ENCODE results near the gene SYNGAP1.

Gene SYNGAP1

DNA sequence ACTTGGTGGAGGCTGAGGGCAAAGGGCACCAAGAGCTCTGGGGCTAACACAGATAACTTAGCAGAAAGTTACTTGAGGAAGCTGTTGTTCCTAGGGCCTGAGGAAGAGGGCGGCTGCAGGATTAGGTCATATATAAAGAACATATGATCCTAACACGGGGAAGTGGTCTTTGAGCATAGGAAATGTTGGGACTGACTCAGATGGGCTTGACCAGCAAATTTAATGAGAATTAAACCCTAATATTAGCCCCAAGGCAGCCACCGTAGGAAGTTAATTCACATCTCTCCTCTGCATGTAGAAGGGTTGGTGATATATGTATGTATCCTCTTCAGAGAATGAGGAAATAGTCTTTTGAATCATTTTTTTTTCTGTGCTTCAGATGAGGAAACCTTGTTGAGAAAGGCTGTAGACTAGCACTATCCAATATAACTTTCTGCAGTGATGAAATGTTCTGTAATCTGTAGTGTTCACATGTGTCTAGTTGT lies 25.3 kb downstream of the SYNGAP1 start:
- H3K36me3 ChIP-seq (ENCODE audit: low read length): no peaks in the 10 kb centered on the region
- no peaks in the 10 kb centered on the region for H3K9me3 ChIP-seq (ENCODE audit: insufficient read depth, low read length)
- H3K79me2 ChIP-seq (ENCODE audit: insufficient read depth, low read length): no peaks in the 10 kb centered on the region
- no peaks in the 10 kb centered on the region for H3F3A ChIP-seq (ENCODE audit: insufficient read depth)
- no peaks in the 10 kb centered on the region for H4K20me1 ChIP-seq (ENCODE audit: low read depth, low read length)
- no peak overlapping the region for H2AFZ ChIP-seq (ENCODE audit: low read depth, low read length, severe bottlenecking)
- H3K27ac ChIP-seq (ENCODE audit: low read depth, low read length): no peak overlapping the region
- no peak overlapping the region for H3K9ac ChIP-seq (ENCODE audit: low read length)
- TF ChIP-seq, protein P1, sequence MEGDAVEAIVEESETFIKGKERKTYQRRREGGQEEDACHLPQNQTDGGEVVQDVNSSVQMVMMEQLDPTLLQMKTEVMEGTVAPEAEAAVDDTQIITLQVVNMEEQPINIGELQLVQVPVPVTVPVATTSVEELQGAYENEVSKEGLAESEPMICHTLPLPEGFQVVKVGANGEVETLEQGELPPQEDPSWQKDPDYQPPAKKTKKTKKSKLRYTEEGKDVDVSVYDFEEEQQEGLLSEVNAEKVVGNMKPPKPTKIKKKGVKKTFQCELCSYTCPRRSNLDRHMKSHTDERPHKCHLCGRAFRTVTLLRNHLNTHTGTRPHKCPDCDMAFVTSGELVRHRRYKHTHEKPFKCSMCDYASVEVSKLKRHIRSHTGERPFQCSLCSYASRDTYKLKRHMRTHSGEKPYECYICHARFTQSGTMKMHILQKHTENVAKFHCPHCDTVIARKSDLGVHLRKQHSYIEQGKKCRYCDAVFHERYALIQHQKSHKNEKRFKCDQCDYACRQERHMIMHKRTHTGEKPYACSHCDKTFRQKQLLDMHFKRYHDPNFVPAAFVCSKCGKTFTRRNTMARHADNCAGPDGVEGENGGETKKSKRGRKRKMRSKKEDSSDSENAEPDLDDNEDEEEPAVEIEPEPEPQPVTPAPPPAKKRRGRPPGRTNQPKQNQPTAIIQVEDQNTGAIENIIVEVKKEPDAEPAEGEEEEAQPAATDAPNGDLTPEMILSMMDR (IDR thresholded peaks at IDR 0.05; ENCODE audit: insufficient read depth, low read length, poor library complexity, severe bottlenecking): no peak
- no peak for TF ChIP-seq EZH2phosphoT487 (conservative IDR thresholded peaks at IDR 0.05; ENCODE audit: low read length)
- H3K9me2 ChIP-seq (replicated peaks; ENCODE audit: insufficient read depth, low read length): no peaks in the 10 kb centered on the region
- no peak overlapping the region for H3K4me2 ChIP-seq (ENCODE audit: low read depth, low read length, poor library complexity, severe bottlenecking)
- no peak overlapping the region for H3K4me3 ChIP-seq (ENCODE audit: insufficient read depth, low read length, poor library complexity, severe bottlenecking)
- H3K27me3 ChIP-seq (ENCODE audit: low read length): no peaks in the 10 kb centered on the region

DNA sequence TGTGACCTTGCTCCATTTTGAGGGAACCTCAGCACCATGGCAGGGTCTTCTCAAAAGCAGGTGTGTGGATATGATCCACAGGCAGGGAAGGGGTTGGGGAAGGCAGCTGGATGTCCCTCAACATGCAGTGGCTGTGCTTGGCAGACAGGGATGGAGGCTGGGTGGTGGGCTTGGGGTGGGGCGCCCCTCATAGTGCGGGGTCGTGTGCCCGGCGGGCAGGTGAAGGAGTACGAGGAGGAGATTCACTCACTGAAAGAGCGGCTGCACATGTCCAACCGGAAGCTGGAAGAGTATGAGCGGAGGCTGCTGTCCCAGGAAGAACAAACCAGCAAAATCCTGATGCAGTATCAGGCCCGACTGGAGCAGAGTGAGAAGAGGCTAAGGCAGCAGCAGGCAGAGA lies 26.5 kb downstream of the SYNGAP1 start:
- Histone ChIP-seq H3K4me2 (ENCODE audit: low read depth, low read length, poor library complexity, severe bottlenecking) (no peak overlapping the region), H3K27ac (ENCODE audit: low read depth, low read length) (no peak overlapping the region), H3K4me3 (ENCODE audit: insufficient read depth, low read length, poor library complexity, severe bottlenecking) (no peak overlapping the region), H2AFZ (ENCODE audit: low read depth, low read length, severe bottlenecking) (no peak overlapping the region), H3K9me2 (replicated peaks; ENCODE audit: insufficient read depth, low read length) (no peaks in the 10 kb centered on the region), H3K9me3 (ENCODE audit: insufficient read depth, low read length) (no peaks in the 10 kb centered on the region), H3K36me3 (ENCODE audit: low read length) (no peaks in the 10 kb centered on the region), H3K79me2 (ENCODE audit: insufficient read depth, low read length) (no peaks in the 10 kb centered on the region), H3K27me3 (ENCODE audit: low read length) (no peaks in the 10 kb centered on the region), H3F3A (ENCODE audit: insufficient read depth) (no peaks in the 10 kb centered on the region), H4K20me1 (ENCODE audit: low read depth, low read length) (no peaks in the 10 kb centered on the region), H3K9ac (ENCODE audit: low read length) (no peak overlapping the region)
- TF ChIP-seq, protein P1 (IDR thresholded peaks at IDR 0.05; ENCODE audit: insufficient read depth, low read length, poor library complexity, severe bottlenecking): no peak
- no peak for TF ChIP-seq EZH2phosphoT487 (conservative IDR thresholded peaks at IDR 0.05; ENCODE audit: low read length)

DNA sequence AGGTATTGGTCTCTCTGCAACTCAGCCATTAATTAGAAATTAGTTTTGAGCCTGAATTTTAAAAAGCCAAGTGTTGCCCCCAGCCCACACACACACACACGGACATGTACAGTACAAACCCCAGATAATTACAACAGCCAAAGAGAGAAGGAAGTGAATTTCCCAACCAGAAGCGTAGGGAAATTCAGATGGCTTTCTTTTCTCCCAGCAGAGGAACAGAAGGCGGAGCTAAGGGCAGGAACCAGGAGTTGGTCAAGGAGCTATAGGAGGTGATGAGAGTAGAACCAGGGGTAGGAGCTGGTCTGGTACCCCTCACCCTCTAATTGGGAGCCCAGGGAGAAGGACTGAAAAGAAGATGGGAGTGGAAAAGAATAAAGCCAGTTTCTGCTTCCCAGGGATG lies 30.6 kb downstream of the SYNGAP1 start:
- Histone ChIP-seq H3K9me3 (ENCODE audit: insufficient read depth, low read length) (no peaks in the 10 kb centered on the region), H3K4me3 (ENCODE audit: insufficient read depth, low read length, poor library complexity, severe bottlenecking) (no peak overlapping the region), H3K9ac (ENCODE audit: low read length) (no peak overlapping the region), H3K36me3 (ENCODE audit: low read length) (no peaks in the 10 kb centered on the region), H2AFZ (ENCODE audit: low read depth, low read length, severe bottlenecking) (no peak overlapping the region), H3K27ac (ENCODE audit: low read depth, low read length) (no peak overlapping the region), H3K27me3 (ENCODE audit: low read length) (no peaks in the 10 kb centered on the region), H3F3A (ENCODE audit: insufficient read depth) (no peaks in the 10 kb centered on the region), H3K79me2 (ENCODE audit: insufficient read depth, low read length) (peaks cover 15% of the 10 kb centered on the region; the same call in 1 of the 2 replicates), H3K9me2 (replicated peaks; ENCODE audit: insufficient read depth, low read length) (no peaks in the 10 kb centered on the region), H4K20me1 (ENCODE audit: low read depth, low read length) (no peaks in the 10 kb centered on the region), H3K4me2 (ENCODE audit: low read depth, low read length, poor library complexity, severe bottlenecking) (no peak overlapping the region)
- TF ChIP-seq, protein P1 (IDR thresholded peaks at IDR 0.05; ENCODE audit: insufficient read depth, low read length, poor library complexity, severe bottlenecking): no peak
- TF ChIP-seq EZH2phosphoT487 (conservative IDR thresholded peaks at IDR 0.05; ENCODE audit: low read length): no peak
